HCT116 (cell line): ENCODE results near the gene CSNK2A1. TPM values are rescaled to one million over a fixed set of nuclear protein-coding genes. Genes with fewer than 3 reads are reported as not detected.

ENCODE experiments used
- ATAC-seq: fragments of 200-7000 bp; cut with Tn5 transposase; 2 replicates; pipeline ENCODE4 v1.9.1; 2020; ENCODE audit warnings: mild to moderate bottlenecking, moderate library complexity
- BruUV-seq: library from RNA; stranded (reverse); fragments of 400-500 nt; replicated peaks from 2 replicates; lab custom pipeline; 2021; lab: Mats Ljungman, UMichigan
- CTCF ChIA-PET: fragments of 300-600 bp; sonication (Branson Sonifier 250); formaldehyde crosslinking; loops from one replicate; lab custom pipeline; 2021; ENCODE audit warnings: antibody characterized with exemption; lab: Charles Lee
- POLR2A ChIA-PET: fragments of 300-600, 350-600 bp; sonication (Branson Sonifier 250); formaldehyde crosslinking; loops from one replicate; lab custom pipeline; 2021; ENCODE audit warnings: antibody characterized with exemption; lab: Charles Lee
- RAD21 ChIA-PET, 2 experiments: fragments of 300-600 bp; sonication (Branson Sonifier 250); formaldehyde crosslinking; loops; one replicate each; lab custom pipeline; 2023; ENCODE audit warnings: low total read pairs in 2 of 2; ENCODE audit not compliant: uncharacterized antibody in 2 of 2, unreplicated experiment in 2 of 2, low non-redundant PET in 1 of 2; lab: Charles Lee
- DNase-seq: peaks from one replicate; pipeline ENCODE4 v3.0.0-alpha.2; 2010; ENCODE audit warnings: low read depth, low spot score
- H2AFZ ChIP-seq: fragments of 200-600 bp; shearing (Covaris generic), sonication (generic); 2 replicates; pipeline ENCODE4 v1.6.1; 2017; ENCODE audit warnings: low read depth, mixed run types, mixed read lengths, antibody characterized with exemption, low read length; ENCODE audit not compliant: poor library complexity, severe bottlenecking
- H3K27ac ChIP-seq: 2 replicates; pipeline ENCODE4 v1.5.1; 2012; ENCODE audit warnings: low read depth, low read length
- H3K27me3 ChIP-seq: fragments of 200-600 bp; sonication (generic); 2 replicates; pipeline ENCODE4 v1.6.1; 2016; ENCODE audit warnings: mixed run types, low read length, mixed read lengths; ENCODE audit not compliant: insufficient read depth
- H3K36me3 ChIP-seq, 2 experiments: fragments of 200-500 bp in 1 of 2; fragments of 200-600 bp in 1 of 2; sonication (Bioruptor generic) in 1 of 2; sonication (generic) in 1 of 2; 2 replicates each; pipeline versions ENCODE4 v1.5.1 to v1.6.1; 2014 to 2016; ENCODE audit warnings: low read length in 2 of 2, inconsistent platforms in 1 of 2, mixed read lengths in 1 of 2, mixed run types in 1 of 2; ENCODE audit not compliant: insufficient read depth in 2 of 2, control insufficient read depth in 1 of 2
- H3K4me1 ChIP-seq, 2 experiments: fragments of 200-600 bp in 1 of 2; sonication (generic) in 1 of 2; 2 replicates each; pipeline versions ENCODE4 v1.5.1 to v1.6.1; 2012 to 2017; ENCODE audit warnings: low read length in 2 of 2, inconsistent platforms in 1 of 2, mild to moderate bottlenecking in 1 of 2, mixed read lengths in 1 of 2, mixed run types in 1 of 2, moderate library complexity in 1 of 2; ENCODE audit not compliant: insufficient read depth in 2 of 2, control insufficient read depth in 1 of 2
- H3K4me2 ChIP-seq: fragments of 200-600 bp; sonication (generic); 2 replicates; pipeline ENCODE4 v1.6.1; 2017; ENCODE audit warnings: mixed run types, low read length, mixed read lengths
- H3K4me3 ChIP-seq, 2 experiments: fragments of 200-600 bp in 1 of 2; sonication (generic) in 1 of 2; replicated peaks in 1 of 2; 2 replicates each; pipeline ENCODE4 v1.5.1; 2011 to 2016; ENCODE audit warnings: low read length in 2 of 2, control low read depth in 1 of 2, low read depth in 1 of 2, mild to moderate bottlenecking in 1 of 2, mixed read lengths in 1 of 2, mixed run types in 1 of 2
- H3K79me2 ChIP-seq: fragments of 200-600 bp; sonication (generic); 2 replicates; pipeline ENCODE4 v1.6.1; 2017; ENCODE audit warnings: mild to moderate bottlenecking, mixed run types, low read length, moderate library complexity, mixed read lengths; ENCODE audit not compliant: insufficient read depth
- H3K9ac ChIP-seq: fragments of 200-600 bp; sonication (generic); 2 replicates; pipeline ENCODE4 v1.6.1; 2016; ENCODE audit warnings: low read length, mixed read lengths
- H3K9me2 ChIP-seq: fragments of 200-600 bp; sonication (generic), shearing (Covaris generic); 2 replicates; pipeline ENCODE4 v1.6.1; 2017; ENCODE audit warnings: mixed run types, mild to moderate bottlenecking, moderate library complexity; ENCODE audit not compliant: insufficient read depth
- H3K9me3 ChIP-seq, 2 experiments: fragments of 200-500 bp in 1 of 2; fragments of 200-600 bp in 1 of 2; sonication (Bioruptor generic) in 1 of 2; sonication (generic) in 1 of 2; 2 replicates each; pipeline ENCODE4 v1.6.1; 2014 to 2017; ENCODE audit warnings: low read length in 2 of 2, mixed read lengths in 2 of 2, inconsistent platforms in 1 of 2, low read depth in 1 of 2, mild to moderate bottlenecking in 1 of 2, mixed run types in 1 of 2, moderate library complexity in 1 of 2; ENCODE audit not compliant: control insufficient read depth in 1 of 2, insufficient read depth in 1 of 2
- H4K20me1 ChIP-seq: fragments of 200-600 bp; sonication (generic), shearing (Covaris generic); 2 replicates; pipeline ENCODE4 v1.6.1; 2017; ENCODE audit warnings: mixed run types, mild to moderate bottlenecking, moderate library complexity; ENCODE audit not compliant: insufficient read depth
- ATF3 ChIP-seq: IDR thresholded peaks from 2 replicates; pipeline ENCODE4 v1.6.1; 2012
- CTCF ChIP-seq, 3 experiments: fragments of 200-600 bp in 1 of 3; sonication (generic) in 1 of 3; IDR thresholded peaks in 2 of 3; conservative IDR thresholded peaks in 1 of 3; 2 replicates each; pipeline ENCODE4 v1.5.1; 2012 to 2017; ENCODE audit warnings: low read depth in 2 of 3, low read length in 2 of 3, antibody characterized with exemption in 1 of 3, borderline replicate concordance in 1 of 3, control low read depth in 1 of 3, mild to moderate bottlenecking in 1 of 3, mixed read lengths in 1 of 3, mixed run types in 1 of 3, moderate library complexity in 1 of 3; ENCODE audit not compliant: insufficient read depth in 1 of 3
- EGR1 ChIP-seq: IDR thresholded peaks from 2 replicates; pipeline ENCODE4 v1.6.1; 2012; ENCODE audit warnings: low read depth
- ELF1 ChIP-seq: IDR thresholded peaks from 2 replicates; pipeline ENCODE4 v1.6.1; 2012; ENCODE audit warnings: low read depth, borderline replicate concordance
- POLR2AphosphoS5 ChIP-seq: IDR thresholded peaks from 2 replicates; pipeline ENCODE4 v1.6.1; 2011; ENCODE audit warnings: mild to moderate bottlenecking, low read depth, low read length, moderate library complexity
- RAD21 ChIP-seq: IDR thresholded peaks from 2 replicates; pipeline ENCODE4 v1.6.1; 2012; ENCODE audit warnings: low read depth, mild to moderate bottlenecking
- ZBTB33 ChIP-seq: IDR thresholded peaks from 2 replicates; pipeline ENCODE4 v1.6.1; 2011; ENCODE audit warnings: mild to moderate bottlenecking, low read length, moderate library complexity; ENCODE audit not compliant: insufficient replicate concordance; ENCODE audit errors: extremely low read depth
- intact Hi-C: fragments of 100-400 bp; cut with micrococcal nuclease; formaldehyde crosslinking; loops from 2 replicates; pipeline ENCODE4 v1.10.0; 2022
- total RNA-seq: library from RNA; stranded (reverse); gene quantifications from one replicate; pipeline ENCODE4 v1.2.1, GENCODE V29; 2021; ENCODE audit not compliant: unreplicated experiment

Gene CSNK2A1
- total RNA-seq, 1 experiment from 2014 or later, result 284 TPM

- H3K27ac ChIP-seq, result no peak overlapping the region
- H3K4me3 ChIP-seq, result no peak overlapping the region
- ChIA-PET CTCF (no interaction called here), RAD21 (no interaction called here), POLR2A (no interaction called here)
- H3K9me3 ChIP-seq, result no peaks in the 10 kb centered on the region
- no peaks in the 10 kb centered on the region for H3K9me2 ChIP-seq
- no peaks in the 10 kb centered on the region for H3K36me3 ChIP-seq
- H3K27me3 ChIP-seq, result no peaks in the 10 kb centered on the region
- intact Hi-C loops, result no loop called here
- DNase-seq (no peak), ATAC-seq (no peak)
- no peak overlapping the region for H3K4me2 ChIP-seq
- H3K79me2 ChIP-seq, result no peaks in the 10 kb centered on the region
- H2AFZ ChIP-seq, result no peak overlapping the region
- peaks cover 0 to 20% of the 10 kb centered on the region in 2 experiments; a peak in 2 of 4 replicates for H3K4me1 ChIP-seq
- TF ChIP-seq ELF1 (no peak), POLR2AphosphoS5 (no peak), ATF3 (no peak), RAD21 (no peak), CTCF (IDR thresholded peaks at IDR 0.05 in 2 of 3, conservative IDR thresholded peaks at IDR 0.05 in 1 of 3; ENCODE audit: borderline replicate concordance in 1 of 3, insufficient read depth in 1 of 3, low read depth in 2 of 3, low read length in 2 of 3) (no peak), ZBTB33 (no peak), EGR1 (no peak)
- no TSS peak for BruUV-seq
- no peak overlapping the region for H3K9ac ChIP-seq
- H4K20me1 ChIP-seq, result no peaks in the 10 kb centered on the region
Measured at GRCh38 chr20:558117-558516, 14.5 kb upstream of the CSNK2A1 start.
